WTC11 (cell line): ENCODE results near the gene WDFY4.

Experiments used
- ATF1 ChIP-seq: sonication (generic); formaldehyde crosslinking; IDR thresholded peaks from 2 replicates; pipeline ENCODE4 v1.8.1; 2023; ENCODE audit warnings: mild to moderate bottlenecking, moderate library complexity, missing genetic modification reagents
- CREB1 ChIP-seq: sonication (generic); formaldehyde crosslinking; IDR thresholded peaks from 2 replicates; pipeline ENCODE4 v1.8.0; 2023; ENCODE audit warnings: mild to moderate bottlenecking, missing genetic modification reagents
- CREM ChIP-seq: sonication (generic); formaldehyde crosslinking; IDR thresholded peaks from 2 replicates; pipeline ENCODE4 v1.8.1; 2022; ENCODE audit warnings: mild to moderate bottlenecking, missing genetic modification reagents, moderate library complexity
- GTF2I ChIP-seq: fragments of 250-450 bp; sonication (Bioruptor Pico); conservative IDR thresholded peaks from 2 replicates; pipeline ENCODE4 v1.4.0; 2021; ENCODE audit warnings: mild to moderate bottlenecking
- OVOL2 ChIP-seq: fragments of 250-450 bp; sonication (Bioruptor Pico); IDR thresholded peaks from 2 replicates; pipeline ENCODE4 v1.9.0; 2021; ENCODE audit warnings: mild to moderate bottlenecking, borderline replicate concordance
- TF ChIP-seq, protein P1 (sequence below): fragments of 200-600 bp; IDR thresholded peaks from 2 replicates; pipeline ENCODE4 v1.8.0; 2022; ENCODE audit warnings: antibody characterized with exemption
- TF ChIP-seq, protein P2 (sequence below): sonication (generic); formaldehyde crosslinking; IDR thresholded peaks from 2 replicates; pipeline ENCODE4 v1.8.0; 2022; ENCODE audit warnings: mild to moderate bottlenecking, missing genetic modification reagents
- TF ChIP-seq, protein P3 (sequence below): sonication (generic); formaldehyde crosslinking; IDR thresholded peaks from 2 replicates; pipeline ENCODE4 v1.8.0; 2022; ENCODE audit warnings: mild to moderate bottlenecking, missing genetic modification reagents
- TF ChIP-seq, protein P4 (sequence below): sonication (generic); formaldehyde crosslinking; IDR thresholded peaks from 2 replicates; pipeline ENCODE4 v1.8.0; 2022; ENCODE audit warnings: mild to moderate bottlenecking, missing genetic modification reagents

DNA sequence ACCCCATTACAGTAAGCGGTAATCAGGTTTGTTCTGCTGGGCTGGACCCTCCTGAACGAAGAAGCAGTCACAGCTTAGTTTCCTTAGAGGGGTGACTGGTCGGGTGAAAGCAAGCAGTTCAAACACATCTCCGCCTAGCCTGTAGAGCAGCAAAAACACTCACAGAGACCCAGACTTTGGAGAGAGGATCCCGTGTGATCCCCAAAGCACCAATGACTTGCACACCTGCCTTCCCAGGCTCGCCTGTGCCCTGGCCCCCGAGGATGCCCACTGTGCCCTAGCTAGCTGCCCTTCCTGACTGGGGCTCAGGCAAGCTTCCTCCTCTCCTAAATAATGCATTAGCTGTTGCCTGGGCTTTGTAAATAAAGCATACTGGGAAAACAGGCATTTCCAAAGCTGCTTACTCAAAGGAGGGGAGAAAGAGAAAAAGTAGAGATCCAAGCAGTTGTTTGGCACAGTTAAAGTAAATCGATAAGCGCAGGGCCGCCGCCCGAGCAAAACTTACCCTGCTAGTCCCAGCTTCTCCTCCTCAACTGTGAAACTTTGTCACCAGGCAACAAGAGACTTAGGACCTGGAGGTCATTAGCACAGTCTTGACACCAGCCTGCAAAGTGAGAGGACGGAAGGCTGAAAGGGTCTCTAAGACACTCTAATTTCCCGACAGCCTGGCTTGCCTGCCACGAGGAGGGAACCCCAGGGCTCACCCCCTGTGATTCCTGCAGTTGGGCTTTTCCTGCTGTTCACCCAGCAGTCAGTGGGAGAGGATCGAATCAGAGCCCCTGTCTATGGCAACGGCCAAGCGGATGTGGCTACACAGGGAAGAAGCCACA, 250.2 kb downstream of the WDFY4 start:
- TF ChIP-seq, protein P1, sequence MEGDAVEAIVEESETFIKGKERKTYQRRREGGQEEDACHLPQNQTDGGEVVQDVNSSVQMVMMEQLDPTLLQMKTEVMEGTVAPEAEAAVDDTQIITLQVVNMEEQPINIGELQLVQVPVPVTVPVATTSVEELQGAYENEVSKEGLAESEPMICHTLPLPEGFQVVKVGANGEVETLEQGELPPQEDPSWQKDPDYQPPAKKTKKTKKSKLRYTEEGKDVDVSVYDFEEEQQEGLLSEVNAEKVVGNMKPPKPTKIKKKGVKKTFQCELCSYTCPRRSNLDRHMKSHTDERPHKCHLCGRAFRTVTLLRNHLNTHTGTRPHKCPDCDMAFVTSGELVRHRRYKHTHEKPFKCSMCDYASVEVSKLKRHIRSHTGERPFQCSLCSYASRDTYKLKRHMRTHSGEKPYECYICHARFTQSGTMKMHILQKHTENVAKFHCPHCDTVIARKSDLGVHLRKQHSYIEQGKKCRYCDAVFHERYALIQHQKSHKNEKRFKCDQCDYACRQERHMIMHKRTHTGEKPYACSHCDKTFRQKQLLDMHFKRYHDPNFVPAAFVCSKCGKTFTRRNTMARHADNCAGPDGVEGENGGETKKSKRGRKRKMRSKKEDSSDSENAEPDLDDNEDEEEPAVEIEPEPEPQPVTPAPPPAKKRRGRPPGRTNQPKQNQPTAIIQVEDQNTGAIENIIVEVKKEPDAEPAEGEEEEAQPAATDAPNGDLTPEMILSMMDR = no peak
- no peak for TF ChIP-seq CREM (CRISPR knock-in tag)
- no peak for TF ChIP-seq CREB1 (CRISPR knock-in tag)
- TF ChIP-seq GTF2I (CRISPR knock-in tag) = no peak
- TF ChIP-seq, protein P2, sequence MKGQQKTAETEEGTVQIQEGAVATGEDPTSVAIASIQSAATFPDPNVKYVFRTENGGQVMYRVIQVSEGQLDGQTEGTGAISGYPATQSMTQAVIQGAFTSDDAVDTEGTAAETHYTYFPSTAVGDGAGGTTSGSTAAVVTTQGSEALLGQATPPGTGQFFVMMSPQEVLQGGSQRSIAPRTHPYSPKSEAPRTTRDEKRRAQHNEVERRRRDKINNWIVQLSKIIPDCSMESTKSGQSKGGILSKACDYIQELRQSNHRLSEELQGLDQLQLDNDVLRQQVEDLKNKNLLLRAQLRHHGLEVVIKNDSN = no peak
- TF ChIP-seq ATF1 = no peak
- TF ChIP-seq, protein P3, sequence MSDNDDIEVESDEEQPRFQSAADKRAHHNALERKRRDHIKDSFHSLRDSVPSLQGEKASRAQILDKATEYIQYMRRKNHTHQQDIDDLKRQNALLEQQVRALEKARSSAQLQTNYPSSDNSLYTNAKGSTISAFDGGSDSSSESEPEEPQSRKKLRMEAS (CRISPR knock-in tag) = no peak
- TF ChIP-seq OVOL2 = no peak
- TF ChIP-seq, protein P4, sequence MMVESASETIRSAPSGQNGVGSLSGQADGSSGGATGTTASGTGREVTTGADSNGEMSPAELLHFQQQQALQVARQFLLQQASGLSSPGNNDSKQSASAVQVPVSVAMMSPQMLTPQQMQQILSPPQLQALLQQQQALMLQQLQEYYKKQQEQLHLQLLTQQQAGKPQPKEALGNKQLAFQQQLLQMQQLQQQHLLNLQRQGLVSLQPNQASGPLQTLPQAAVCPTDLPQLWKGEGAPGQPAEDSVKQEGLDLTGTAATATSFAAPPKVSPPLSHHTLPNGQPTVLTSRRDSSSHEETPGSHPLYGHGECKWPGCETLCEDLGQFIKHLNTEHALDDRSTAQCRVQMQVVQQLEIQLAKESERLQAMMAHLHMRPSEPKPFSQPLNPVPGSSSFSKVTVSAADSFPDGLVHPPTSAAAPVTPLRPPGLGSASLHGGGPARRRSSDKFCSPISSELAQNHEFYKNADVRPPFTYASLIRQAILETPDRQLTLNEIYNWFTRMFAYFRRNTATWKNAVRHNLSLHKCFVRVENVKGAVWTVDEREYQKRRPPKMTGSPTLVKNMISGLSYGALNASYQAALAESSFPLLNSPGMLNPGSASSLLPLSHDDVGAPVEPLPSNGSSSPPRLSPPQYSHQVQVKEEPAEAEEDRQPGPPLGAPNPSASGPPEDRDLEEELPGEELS (CRISPR knock-in tag) = no peak
